SK-N-MC (cell line): Measurements from ENCODE around the gene KIAA0930.

Source experiments
- EZH2 ChIP-seq: fragments of 200-600 bp; sonication (generic); IDR thresholded peaks from one replicate; pipeline ENCODE4 v1.6.1; 2017; ENCODE audit warnings: antibody characterized with exemption
- FOXP2 ChIP-seq: optimal IDR thresholded peaks from 2 replicates; pipeline ENCODE3; 2011; ENCODE audit warnings: mild to moderate bottlenecking, moderate library complexity; ENCODE audit not compliant: insufficient read depth; ENCODE audit errors: extremely low read length, control extremely low read depth
- POLR2AphosphoS5 ChIP-seq: IDR thresholded peaks from 2 replicates; pipeline ENCODE4 v1.6.1; 2012; ENCODE audit warnings: mild to moderate bottlenecking, low read depth, low read length, borderline replicate concordance

DNA sequence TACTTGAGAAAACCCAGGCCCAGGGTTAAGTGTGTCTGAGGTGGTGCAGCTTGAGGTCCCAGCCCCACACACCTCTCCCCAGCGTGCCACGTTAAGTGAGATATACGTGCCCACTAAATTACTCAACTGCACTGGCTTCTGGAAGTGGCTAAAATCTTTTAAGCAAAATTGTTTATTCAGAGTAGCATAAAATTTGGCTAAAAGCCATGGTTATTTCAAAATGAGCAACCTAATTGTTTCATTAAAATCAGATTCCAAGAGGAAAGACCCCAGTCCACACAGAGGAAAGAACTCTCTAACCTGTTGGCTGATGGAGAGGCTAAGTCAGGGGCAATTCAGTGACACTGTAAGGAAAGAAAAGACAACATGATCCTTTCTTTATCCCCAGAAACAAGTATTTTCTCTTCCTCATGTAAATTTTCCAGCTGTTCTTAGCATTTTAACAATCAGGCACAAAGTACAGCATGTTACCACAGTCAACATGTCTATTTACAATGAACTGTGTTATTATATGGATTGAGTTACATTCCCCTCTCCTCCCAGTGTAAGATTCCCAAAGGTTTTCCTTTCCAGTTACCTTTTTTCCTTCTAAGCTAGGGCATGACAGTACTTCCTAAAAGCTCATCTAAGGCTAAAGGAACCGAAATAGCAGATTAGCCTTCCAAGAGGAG lies 50.4 kb downstream of the KIAA0930 start:
- TF ChIP-seq POLR2AphosphoS5 (no peak), EZH2 (no peak), FOXP2 (no peak)
